Stimulated activated CD8-positive, alpha-beta memory T cell treated with anti-CD3 and anti-CD28 coated beads, Interleukin-15, amount 100 ng/mL, for 1 hour (primary cell): ENCODE results near the gene AZGP1.
"Not testable (repeated sequence)": the region's sequence is repeated elsewhere in the genome, so short reads cannot be mapped to it uniquely, and the experiment has no call there.

Source experiments
- DNase-seq: peaks from one replicate; pipeline ENCODE4 v3.0.0-alpha.2; 2020; ENCODE audit warnings: low read depth

Gene AZGP1

DNA sequence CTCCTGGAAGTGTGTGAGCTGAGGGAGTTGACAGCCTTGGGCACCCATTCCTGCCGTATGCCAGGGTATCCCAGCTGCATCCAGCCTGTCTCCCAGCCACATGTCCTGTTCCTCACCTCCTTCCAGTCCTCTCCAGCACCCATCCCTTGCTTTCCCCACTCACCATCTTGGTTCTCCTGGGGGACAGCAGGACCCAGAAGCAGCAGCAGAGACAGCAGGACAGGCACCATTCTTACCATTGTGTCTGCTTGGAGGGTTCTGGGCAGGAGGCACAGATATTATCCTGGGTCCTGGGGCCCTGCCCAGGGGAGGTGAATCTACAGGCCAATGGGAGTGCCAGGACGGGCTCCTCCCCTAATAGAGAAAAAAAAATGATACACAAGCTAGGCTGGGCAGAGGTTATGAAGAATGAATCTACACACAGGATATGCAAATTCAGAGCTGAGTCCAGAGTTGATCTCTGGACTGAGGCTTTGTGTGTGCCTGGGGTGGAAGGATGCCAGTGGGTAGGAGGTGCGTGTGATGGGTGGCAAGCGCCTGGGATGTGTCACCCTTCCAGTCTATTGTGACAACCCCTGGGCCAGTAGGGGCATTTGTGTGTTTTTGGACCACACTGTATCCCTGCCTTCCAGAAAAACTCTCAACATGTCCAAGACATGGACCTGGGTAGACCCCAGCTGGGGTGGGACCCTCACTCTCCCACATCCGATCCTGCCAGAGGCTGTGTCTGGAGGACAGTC, at the start of gene AZGP1:
Gene AZGP1, minus strand, starts transcription at position 250 of the 740 bp plus-strand sequence. Its CDS starts 11 bp downstream, at position 239.
- DNase-seq: no peak

DNA sequence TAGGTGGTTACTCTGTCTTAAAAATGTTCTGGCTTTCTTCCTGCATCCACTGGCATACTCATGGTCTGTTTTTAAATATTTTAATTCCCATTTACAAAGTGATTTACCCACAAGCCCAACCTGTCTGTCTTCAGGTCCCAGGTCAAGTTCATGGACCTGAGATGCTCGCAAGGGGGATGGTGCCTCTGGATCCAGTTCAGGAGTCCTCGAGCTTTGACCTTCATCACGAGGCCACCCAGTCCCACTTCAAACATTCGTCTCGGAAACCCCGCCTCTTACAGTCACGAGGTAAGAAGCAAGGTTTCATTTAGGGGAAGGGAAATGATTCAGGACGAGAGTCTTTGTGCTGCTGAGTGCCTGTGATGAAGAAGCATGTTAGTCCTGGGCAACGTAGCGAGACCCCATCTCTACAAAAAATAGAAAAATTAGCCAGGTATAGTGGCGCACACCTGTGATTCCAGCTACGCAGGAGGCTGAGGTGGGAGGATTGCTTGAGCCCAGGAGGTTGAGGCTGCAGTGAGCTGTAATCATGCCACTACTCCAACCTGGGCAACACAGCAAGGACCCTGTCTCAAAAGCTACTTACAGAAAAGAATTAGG, 48.3 kb upstream of the AZGP1 start:
- DNase-seq: no peak

DNA sequence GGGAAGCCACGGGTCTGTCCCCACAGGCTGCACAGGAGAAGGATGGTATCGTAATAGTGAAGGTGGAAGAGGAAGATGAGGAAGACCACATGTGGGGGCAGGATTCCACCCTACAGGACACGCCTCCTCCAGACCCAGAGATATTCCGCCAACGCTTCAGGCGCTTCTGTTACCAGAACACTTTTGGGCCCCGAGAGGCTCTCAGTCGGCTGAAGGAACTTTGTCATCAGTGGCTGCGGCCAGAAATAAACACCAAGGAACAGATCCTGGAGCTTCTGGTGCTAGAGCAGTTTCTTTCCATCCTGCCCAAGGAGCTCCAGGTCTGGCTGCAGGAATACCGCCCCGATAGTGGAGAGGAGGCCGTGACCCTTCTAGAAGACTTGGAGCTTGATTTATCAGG, 47.7 kb upstream of the AZGP1 start:
- DNase-seq: no peak

DNA sequence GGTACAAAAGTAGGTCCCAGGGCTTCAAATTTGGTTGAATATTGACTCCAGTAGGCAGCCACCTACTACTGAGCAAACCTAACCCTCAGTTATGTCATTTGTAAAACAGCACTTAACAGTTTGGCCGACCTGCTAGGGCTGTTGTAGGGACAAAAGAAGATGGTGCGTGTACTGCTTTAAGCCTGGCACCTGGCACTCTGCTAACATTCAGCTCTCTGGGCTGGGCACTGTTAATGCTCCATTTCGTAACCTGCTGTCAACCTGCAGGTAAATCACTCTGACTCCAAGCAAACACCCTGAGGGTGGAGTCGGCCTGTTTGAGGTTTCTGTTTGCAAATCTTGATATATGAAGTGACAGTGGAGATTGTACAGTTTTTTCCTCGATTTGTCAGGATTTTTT, 46.8 kb upstream of the AZGP1 start:
- DNase-seq: no peak

DNA sequence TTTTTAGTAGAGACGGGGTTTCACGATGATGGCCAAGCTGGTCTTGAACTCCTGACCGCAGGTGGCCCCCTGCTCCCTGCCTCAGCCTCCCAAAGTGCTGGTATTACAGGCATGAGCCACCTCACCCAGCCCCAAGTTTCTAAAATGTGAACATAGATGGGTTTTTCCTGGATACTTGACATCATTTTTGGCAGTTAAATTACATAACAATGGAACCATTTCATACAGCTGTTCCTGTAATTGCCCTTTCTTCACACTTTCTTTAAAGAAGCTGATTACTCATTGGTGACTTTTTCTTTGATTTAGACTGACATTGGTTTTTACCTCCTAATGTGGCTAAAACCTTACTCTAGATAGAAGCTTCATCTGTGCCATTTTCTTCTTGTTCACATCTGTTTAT, 45.5 kb upstream of the AZGP1 start:
- no peak for DNase-seq

DNA sequence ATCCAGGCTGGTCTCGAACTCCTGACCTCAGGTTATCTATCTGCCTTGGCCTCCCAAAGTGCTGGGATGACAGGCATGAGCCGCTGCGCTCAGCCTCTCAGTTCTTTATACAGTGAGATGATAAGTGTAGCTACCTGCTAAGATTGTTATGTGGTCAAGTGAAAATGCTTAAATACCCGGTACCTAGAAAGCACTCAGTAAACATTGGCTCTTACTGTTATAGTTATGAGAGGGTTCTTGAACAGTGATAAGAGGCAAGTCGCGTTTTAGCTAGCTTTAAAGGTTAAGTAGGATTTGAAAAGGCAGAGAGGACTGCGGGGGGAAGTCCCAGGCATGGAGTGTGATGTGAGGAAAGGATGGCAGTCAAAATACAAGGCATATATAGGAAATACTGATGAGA, 44.1 kb upstream of the AZGP1 start:
- no peak for DNase-seq

DNA sequence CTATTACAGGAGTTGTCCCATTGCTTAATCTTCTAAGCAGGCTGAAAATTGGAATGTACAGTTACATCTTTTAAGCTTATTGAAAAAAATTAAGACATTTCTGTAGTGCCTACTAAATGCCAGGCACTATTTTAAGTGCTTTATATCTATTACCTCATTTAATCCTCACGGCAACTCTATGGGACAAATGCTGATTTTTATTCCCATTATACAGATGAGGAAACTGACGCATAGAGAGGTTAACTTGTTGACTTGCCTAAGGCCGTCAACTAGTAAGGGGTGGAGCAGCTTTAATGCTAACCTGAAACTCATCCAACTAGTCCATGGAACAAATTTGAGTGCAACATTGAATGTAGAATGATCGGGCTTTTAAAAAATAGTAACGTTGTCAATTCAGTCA, 42.0 kb upstream of the AZGP1 start:
- no peak for DNase-seq

DNA sequence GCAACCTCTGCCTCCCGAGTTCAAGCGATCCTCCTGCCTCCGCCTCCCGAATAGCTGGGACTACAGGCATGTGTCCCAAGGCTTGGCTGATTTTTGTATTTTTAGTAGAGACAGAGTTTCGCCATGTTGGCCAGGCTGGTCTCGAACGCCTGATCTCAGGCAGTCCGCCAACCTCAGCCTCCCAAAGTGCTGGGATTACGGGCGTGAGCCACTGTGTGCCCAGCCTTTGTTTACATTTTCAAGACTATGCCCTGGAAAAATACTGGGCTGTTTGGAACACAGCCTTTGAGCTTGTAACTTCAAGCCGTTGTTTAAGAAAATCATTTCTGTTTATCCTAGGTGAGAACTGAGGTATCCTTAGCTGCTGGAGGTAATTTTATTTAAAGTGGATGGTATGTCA, 41.5 kb upstream of the AZGP1 start:
- DNase-seq: no peak

DNA sequence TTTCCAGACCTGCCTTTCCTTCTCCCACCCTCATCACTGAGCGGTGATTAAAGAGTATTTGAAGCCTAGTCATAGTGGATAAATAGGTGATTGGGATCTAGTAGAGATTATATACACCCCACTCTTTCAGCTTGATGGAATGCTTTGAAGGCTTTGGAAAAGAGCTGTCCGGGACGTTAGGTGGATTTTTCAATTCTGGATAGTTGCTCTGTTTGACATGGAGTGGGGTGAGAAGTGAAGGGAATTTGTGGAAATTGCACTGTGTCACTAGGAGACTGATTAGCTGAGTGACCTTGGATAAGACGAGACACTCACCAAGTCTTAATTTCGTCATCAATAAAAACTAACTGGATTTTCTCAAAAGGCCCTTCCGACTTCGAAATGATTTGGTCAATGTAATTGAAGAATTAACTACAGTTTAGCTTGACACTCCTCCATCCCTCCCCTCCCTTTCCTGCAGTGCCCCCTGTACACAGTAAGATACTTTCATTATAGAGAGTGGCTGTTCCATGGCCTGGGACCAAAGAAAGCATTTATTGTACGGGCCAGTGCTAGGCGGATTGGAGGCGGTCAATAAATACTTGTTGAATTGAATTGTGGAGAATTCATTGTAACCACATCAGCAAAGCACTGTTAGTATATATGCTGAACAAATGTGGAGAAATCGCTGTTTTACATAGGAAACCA, 40.5 kb upstream of the AZGP1 start:
- DNase-seq: no peak

DNA sequence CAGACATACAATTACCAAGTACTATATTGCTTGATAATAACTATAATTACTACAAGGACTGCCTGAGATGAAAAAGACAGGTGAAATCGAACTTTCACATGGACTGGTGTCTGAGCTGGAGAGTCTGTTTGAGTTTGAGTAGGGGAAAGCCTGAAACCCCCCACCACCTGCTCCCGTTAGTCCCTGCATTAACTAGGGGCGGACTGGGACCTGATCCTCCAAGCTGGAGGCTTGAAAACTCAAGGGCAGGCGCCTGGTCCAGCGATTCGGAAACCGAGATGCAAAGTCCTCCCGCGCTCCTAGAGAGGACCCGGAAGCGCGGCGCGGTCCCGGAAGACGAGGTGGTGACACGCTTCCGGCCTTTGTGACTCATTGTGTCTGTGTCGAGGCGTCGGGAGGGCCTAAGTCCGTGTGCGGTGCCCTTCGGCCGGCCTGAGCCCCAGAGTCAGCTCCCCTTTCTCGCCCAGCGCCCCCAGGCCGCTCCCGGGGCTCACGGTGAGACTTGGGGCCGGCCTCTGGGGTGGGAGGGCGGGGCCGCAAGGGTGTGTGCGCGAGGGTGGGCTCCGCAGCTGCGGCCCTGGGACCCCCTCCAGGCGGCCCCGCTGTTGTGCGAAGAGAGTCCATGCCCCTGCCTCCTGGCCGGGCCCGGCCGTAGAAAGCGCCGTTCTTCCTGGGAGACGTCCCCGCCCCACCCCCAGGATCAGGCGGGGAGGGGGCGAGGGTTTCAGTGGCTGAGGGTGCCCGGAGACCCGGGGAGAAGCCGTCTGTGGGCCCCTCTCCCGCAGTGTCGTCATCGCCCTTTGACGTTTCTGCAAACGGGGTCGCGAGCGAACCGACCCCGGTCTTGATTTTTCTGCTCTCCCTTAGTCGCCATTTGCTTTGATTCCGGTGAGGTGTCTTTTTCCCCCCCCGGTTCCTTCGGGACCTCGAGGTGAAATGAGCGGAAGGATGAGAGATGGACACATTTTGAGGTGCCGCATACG, 39.7 kb upstream of the AZGP1 start, which contains the start of gene ZKSCAN1:
Gene ZKSCAN1, plus strand, starts transcription at position 365 of the 983 bp plus-strand sequence. CDS start 7,911 bp downstream, outside the sequence.
- DNase-seq: peak; percentile 67

DNA sequence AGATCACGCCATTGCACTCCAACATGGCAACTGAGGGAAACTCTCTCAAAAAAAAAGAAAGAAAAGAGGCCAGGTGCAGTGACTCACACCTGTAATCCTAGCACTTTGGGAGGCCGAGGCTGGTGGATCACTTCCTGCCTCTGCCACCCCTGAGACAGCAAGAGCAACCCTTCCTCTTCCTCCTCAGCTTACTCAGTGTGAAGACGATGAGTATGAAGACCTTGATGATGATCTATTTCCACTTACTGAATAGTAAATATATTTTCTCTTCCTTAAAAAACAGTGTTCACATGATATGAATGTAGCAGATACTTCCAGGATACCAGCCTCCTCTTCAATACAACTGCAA, 37.5 kb upstream of the AZGP1 start:
- DNase-seq: no peak

DNA sequence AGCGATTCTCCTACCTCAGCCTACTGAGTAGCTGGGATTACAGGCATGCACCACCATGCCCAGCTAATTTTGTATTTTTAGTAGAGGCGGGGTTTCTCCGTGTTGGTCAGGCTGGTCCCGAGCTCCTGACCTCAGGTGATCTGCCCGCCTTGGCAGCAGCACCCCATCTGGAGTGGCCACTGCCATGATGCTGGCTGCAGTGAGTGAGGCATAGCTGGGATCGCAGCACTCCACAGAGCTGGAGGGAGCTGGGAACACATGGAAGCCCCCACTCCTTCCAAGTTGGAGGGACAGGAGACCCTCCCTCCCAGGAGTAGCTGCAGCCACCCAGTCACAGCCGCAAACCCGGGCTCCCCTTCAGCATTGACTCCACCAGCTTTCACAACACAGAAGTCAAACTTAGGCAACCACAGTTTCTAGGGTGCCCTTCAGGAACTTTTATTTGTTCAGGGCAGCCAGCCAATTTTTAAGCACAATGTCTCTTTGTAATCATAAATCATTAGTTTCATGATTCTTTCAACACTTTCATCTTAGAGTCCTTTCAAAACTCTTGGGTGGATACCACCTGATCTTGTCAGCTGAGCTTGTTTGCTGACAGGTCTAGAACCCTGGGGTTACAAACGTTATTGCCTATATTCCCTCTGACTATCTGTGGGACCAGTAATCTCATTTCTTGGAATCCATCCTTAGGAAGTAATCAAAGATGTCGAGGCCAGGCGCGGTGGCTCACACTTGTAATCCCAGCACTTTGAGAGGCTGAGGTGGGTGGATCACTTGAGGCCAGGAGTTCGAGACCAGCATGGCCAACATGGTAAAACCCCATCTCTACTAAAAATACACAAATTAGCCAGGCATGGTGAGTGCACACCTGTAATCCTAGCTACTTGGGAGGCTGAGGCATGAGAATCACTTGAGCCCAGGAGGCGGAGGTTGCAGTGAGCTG, 36.8 kb upstream of the AZGP1 start:
- not testable (repeated sequence) for DNase-seq

DNA sequence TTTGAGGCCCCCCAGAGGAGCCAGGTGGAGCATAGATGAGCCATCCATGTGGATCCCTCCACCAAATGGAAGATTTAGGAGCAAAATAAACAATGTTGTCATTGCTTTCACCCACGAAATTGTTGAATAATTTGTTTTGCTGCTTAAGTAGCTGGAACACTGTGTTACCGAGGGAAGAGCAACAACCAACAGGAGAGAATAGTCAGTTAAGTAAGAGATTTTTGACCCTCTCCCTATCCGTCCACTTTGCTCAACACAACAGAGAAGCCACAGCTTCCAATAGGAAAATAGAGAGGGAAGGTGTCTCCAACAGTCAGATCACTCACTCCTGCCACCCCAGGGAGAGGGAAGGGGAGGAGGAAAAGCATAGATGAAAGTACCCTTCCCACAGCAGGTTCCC, 35.7 kb upstream of the AZGP1 start:
- no peak for DNase-seq

DNA sequence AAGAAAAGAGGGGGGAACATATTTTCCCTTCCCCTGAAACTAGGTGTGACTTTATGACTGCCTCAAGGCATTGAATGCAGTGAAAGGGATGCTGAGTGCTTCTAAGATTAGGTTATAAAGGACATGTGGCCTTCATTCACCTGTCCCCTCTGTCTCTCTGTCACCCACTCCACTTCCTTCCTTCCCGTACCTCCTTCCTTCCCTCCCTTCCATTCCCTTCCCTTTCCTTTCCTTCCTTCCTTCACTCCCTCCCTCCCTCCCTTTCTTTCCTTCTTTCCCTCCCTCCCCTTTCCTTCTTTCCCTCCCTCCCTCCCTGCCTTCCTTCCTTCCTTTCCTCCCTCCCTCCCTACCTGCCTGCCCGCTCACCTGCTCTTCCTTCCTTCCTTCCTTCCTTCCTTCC, 35.1 kb upstream of the AZGP1 start:
- DNase-seq: no peak

DNA sequence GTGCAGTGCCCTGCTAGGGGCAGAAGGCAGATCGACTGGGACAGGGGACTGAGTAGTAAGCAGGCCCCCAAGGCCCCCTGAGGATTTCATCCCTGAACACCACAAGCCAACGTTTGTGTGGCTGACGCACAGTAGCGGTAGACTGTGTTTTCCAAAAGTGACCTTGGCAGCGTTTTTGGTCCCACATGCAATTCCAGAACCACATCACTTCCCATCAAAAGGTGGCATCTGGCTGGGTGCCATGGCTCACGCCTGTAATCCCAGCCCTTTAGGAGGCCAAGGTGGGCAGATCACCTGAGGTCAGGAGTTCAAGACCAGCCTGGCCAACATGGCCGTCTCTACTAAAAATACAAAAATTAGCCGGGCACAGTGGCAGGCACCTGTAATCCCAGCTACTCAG, 34.1 kb upstream of the AZGP1 start:
- DNase-seq: not testable (repeated sequence)

DNA sequence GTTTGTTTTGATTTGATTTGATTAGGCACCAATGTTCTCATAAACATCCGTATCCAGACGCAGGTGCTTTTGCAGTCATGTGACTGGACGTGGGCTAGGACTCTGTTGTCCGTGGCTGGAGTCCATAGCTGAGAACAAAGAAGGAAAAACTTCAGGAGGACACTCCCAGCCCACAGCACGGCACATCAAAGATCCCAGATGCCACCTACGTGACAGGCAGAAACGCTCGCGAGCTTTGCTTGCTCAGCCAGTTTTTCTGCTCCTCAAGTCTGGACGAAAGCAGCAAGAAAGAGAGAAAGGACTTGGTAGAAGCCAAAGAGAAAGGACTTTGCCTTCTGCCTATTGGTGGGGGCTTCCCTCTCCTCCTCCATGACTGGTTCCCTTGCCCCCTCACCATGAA, 32.7 kb upstream of the AZGP1 start:
- DNase-seq: no peak

DNA sequence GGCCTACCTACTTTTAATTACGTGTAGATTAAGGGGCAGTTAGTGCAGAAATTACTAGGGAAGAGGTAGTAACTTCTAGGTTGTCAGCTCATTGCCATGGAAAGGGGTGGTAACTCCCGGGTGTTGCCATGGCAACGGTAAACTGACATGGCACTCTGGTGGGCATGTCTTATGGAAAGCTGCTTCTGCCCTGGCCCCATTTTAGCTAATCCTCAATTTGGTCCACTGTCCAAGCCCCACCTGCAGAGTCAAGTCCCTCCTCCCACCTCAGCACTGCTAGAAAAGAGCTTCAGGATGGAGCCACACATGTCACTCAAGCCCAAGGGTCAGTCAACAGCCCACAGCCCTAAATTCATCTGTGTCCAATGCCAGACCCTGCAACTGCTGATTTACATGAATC, 32.1 kb upstream of the AZGP1 start:
- DNase-seq: no peak

DNA sequence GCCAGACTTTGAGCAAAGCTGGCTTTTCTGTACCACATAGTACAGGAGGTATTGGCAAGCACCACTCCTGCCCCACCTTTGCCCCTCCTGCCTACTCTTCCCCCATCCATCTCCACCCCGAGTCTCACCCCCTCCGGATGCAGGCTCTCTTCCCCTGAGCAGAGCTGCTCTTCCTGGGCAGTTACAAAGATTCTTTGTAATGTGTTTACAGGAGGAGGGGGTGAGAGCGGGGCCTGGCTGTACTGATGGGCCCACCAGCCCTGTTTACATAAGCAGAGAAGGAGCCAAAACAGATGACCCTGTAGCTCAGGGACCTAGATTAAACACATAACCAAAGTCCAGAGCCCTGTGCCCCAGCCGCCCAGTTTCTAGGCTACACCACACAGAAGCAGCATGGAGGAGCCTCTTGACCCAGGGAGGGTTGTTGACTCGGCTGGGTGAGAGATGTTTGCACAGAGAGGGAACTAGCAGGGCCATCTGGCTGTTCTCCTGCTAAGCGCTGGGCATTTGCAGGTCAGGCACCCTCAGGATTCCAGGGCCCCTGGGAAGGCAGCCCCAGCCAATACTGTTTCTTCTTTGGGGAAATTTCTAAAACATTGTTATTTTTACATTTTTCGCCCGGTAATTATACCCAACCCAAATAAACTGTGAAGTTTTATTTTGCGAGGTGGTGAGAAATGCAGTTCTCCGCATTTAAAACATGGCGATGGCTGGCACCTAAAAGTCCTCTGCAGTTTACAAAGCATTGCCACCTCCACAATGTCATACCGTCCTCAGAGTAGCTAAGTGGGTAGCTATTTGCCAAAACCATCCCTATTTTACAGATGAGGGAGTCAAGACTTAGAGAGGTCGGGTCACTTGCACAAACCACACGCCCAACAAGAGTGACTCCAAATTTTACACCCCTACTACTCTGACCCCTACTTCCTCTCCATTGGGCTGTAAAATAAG, 28.2 kb upstream of the AZGP1 start:
- no peak for DNase-seq

DNA sequence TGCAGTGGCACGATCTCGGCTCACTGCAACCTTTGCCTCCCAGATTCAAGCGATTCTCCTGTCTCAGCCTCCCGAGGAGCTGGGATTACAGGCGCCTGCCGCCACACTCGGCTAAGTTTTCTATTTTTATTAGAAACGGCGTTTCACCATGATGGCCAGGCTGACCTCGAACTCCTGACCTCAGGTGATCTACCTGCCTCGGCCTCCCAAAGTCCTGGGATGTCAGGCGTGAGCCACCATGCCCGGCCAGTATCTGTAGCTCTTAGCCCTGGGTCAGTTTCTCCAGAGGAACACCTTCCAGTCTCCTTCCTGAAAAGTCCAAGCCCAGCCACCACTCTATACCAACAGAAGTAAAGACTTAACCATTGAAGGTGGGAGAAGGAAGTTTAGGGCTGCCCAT, 24.4 kb upstream of the AZGP1 start:
- DNase-seq: no peak
